ENCODE data around the gene CARD14. TPM values are rescaled to one million over a fixed set of nuclear protein-coding genes. Genes with fewer than 3 reads are reported as not detected.
A peak's percentile ranks its signal among the peaks of the same experiment; 100 is the strongest.

Gene CARD14
- total RNA-seq, 6 donors from 2014 or later: 0.15 to 7.3 (median 1.0) TPM

- peak in 1 of 2 donors; percentile 48 for DNase-seq
- 92 to 93% methylated on average over 6 to 10 of the region's 10 CpGs for WGBS, 2 donors
These were observed 14.5 kb downstream of the CARD14 start for GRCh38 chr17:80184423-80184714.

GRCh38 chr17:80185968-80186367 lies 16.1 kb downstream of the CARD14 start:
- WGBS, 2 donors: 79 to 84% methylated on average over 7 to 9 of the region's 9 CpGs
- peaks cover 7 to 17% (median 16%) of the 10 kb centered on the region in 4 donors for H3K4me1 ChIP-seq
- H3K27ac ChIP-seq: no peak overlapping the region
- H3K9me3 ChIP-seq: no peaks in the 10 kb centered on the region
- no peak for TF ChIP-seq CTCF (IDR thresholded peaks at IDR 0.05)
- TF ChIP-seq EP300 (IDR thresholded peaks at IDR 0.05): no peak
- TF ChIP-seq POLR2A (IDR thresholded peaks at IDR 0.05): no peak
- TF ChIP-seq POLR2AphosphoS5 (IDR thresholded peaks at IDR 0.05): no peak
- no peaks in the 10 kb centered on the region for H3K27me3 ChIP-seq
- no peak overlapping the region for H3K4me3 ChIP-seq
- ATAC-seq (ENCODE audit: low FRiP score in 2 of 2) (no peak), DNase-seq (no peak)
- H3K36me3 ChIP-seq: no peaks in the 10 kb centered on the region

More at GRCh38 chr17:80184423-80184714, 14.5 kb downstream of the CARD14 start:
- Histone ChIP-seq H3K36me3 (no peaks in the 10 kb centered on the region), H3K27me3 (no peaks in the 10 kb centered on the region), H3K4me3 (no peak overlapping the region), H3K9me3 (no peaks in the 10 kb centered on the region), H3K4me1 (peaks cover 7 to 17% (median 15%) of the 10 kb centered on the region in 4 donors), H3K27ac (no peak overlapping the region)
- TF ChIP-seq POLR2AphosphoS5 (IDR thresholded peaks at IDR 0.05) (no peak), CTCF (IDR thresholded peaks at IDR 0.05) (no peak), POLR2A (IDR thresholded peaks at IDR 0.05) (no peak), EP300 (IDR thresholded peaks at IDR 0.05) (no peak)
- no peak for ATAC-seq (ENCODE audit: low FRiP score in 2 of 2)

GRCh38 chr17:80187090-80187489 lies 17.3 kb downstream of the CARD14 start:
- H3K4me3 ChIP-seq: peak overlapping the region in 3 of 4 donors; percentile 2 to 31 (median 20)
- peak overlapping the region in 3 of 4 donors; percentile 2 to 55 (median 47) for H3K27ac ChIP-seq
- ATAC-seq (ENCODE audit: low FRiP score in 2 of 2): peak in 1 of 2 donors; percentile 49
- no peaks in the 10 kb centered on the region for H3K9me3 ChIP-seq
- TF ChIP-seq CTCF (IDR thresholded peaks at IDR 0.05) (no peak), POLR2AphosphoS5 (IDR thresholded peaks at IDR 0.05) (no peak), EP300 (IDR thresholded peaks at IDR 0.05) (no peak), POLR2A (IDR thresholded peaks at IDR 0.05) (no peak)
- H3K27me3 ChIP-seq: no peaks in the 10 kb centered on the region
- no peaks in the 10 kb centered on the region for H3K36me3 ChIP-seq
- DNase-seq: no peak
- WGBS, 2 donors: 68 to 75% methylated on average over 16 of the region's 16 CpGs
- peaks cover 13 to 28% (median 23%) of the 10 kb centered on the region in 4 donors for H3K4me1 ChIP-seq

- Histone ChIP-seq H3K27me3 (no peaks in the 10 kb centered on the region), H3K27ac (peak overlapping the region in 3 of 4 donors; percentile 2 to 55 (median 47)), H3K4me1 (peaks cover 17 to 28% (median 26%) of the 10 kb centered on the region in 4 donors), H3K9me3 (no peaks in the 10 kb centered on the region), H3K4me3 (peak overlapping the region in 3 of 4 donors; percentile 2 to 31 (median 20)), H3K36me3 (no peaks in the 10 kb centered on the region)
- WGBS, 2 donors: 59 to 68% methylated on average over 18 of the region's 18 CpGs
- ATAC-seq (ENCODE audit: low FRiP score in 2 of 2) (peak; percentile 54 to 71), DNase-seq (peak; percentile 85 to 87)
- TF ChIP-seq POLR2A (IDR thresholded peaks at IDR 0.05) (no peak), POLR2AphosphoS5 (IDR thresholded peaks at IDR 0.05) (peak; percentile 59 to 74), EP300 (IDR thresholded peaks at IDR 0.05) (peak in 1 of 4 donors; percentile 80), CTCF (IDR thresholded peaks at IDR 0.05) (no peak)
These were observed 17.7 kb downstream of the CARD14 start for GRCh38 chr17:80187515-80187941.

GRCh38 chr17:80189611-80190010 lies 19.8 kb downstream of the CARD14 start:
- no peak for TF ChIP-seq EP300 (IDR thresholded peaks at IDR 0.05)
- TF ChIP-seq POLR2A (IDR thresholded peaks at IDR 0.05): no peak
- no peak for TF ChIP-seq CTCF (IDR thresholded peaks at IDR 0.05)
- TF ChIP-seq POLR2AphosphoS5 (IDR thresholded peaks at IDR 0.05): no peak

More at GRCh38 chr17:80189611-80190010, 19.8 kb downstream of the CARD14 start:
- 88 to 94% methylated on average over 21 to 23 of the region's 23 CpGs for WGBS, 2 donors
- ATAC-seq (ENCODE audit: low FRiP score in 2 of 2): no peak
- no peak overlapping the region for H3K4me3 ChIP-seq
- peaks cover 17 to 30% (median 27%) of the 10 kb centered on the region in 4 donors for H3K4me1 ChIP-seq
- DNase-seq: peak in 1 of 2 donors; percentile 69
- no peak overlapping the region for H3K27ac ChIP-seq
- no peaks in the 10 kb centered on the region for H3K27me3 ChIP-seq
- no peaks in the 10 kb centered on the region for H3K9me3 ChIP-seq
- no peaks in the 10 kb centered on the region for H3K36me3 ChIP-seq

Data from upper lobe of left lung (tissue), 6 donors.